Natural killer cell treated with Interleukin-12 subunit alpha and Interleukin-12 subunit beta and Interleukin-15 and Interleukin-18, amount 100 ng/mL, for 72 hours (primary cell): Measurements from ENCODE around the gene PARD3. TPM values are rescaled to one million over a fixed set of nuclear protein-coding genes. Genes with fewer than 3 reads are reported as not detected.

ENCODE experiments used
- ATAC-seq, 2 donors: fragments of 150-1000 bp; cut with Tn5 transposase in 1 of 2; sonication (Bioruptor Pico), chemical (Tn5 transposase) in 1 of 2; 2 replicates each; pipeline ENCODE4 v1.10.0; 2021
- DNase-seq: peaks from one replicate; pipeline ENCODE4 v3.0.0; 2022; ENCODE audit warnings: low spot score
- H3K27ac Mint-ChIP-seq, 2 donors: 1 replicate in 1 of 2; 2 replicates in 1 of 2; pipeline ENCODE4 v1.8.0; 2022; ENCODE audit warnings: mixed read lengths in 2 of 2, mild to moderate bottlenecking in 1 of 2, moderate library complexity in 1 of 2
- H3K27me3 Mint-ChIP-seq, 2 donors: 1 replicate in 1 of 2; 2 replicates in 1 of 2; pipeline ENCODE4 v1.8.0; 2022; ENCODE audit warnings: mixed read lengths in 2 of 2
- H3K36me3 Mint-ChIP-seq: one replicate; pipeline ENCODE4 v1.8.0; 2022; ENCODE audit warnings: mixed read lengths
- H3K4me1 Mint-ChIP-seq, 2 donors: 1 replicate in 1 of 2; 2 replicates in 1 of 2; pipeline ENCODE4 v1.8.0; 2022; ENCODE audit warnings: low read depth in 2 of 2, mixed read lengths in 2 of 2, mild to moderate bottlenecking in 1 of 2
- H3K4me3 Mint-ChIP-seq: one replicate; pipeline ENCODE4 v1.8.0; 2022; ENCODE audit warnings: mixed read lengths
- H3K9me3 Mint-ChIP-seq: 2 replicates; pipeline ENCODE4 v1.8.0; 2022; ENCODE audit warnings: mixed read lengths
- total RNA-seq, 2 donors: library from RNA; stranded (reverse); gene quantifications; one replicate each; pipeline ENCODE4 v1.2.3, GENCODE V29; 2022

PARD3 gene
- total RNA-seq, 2 donors from 2014 or later = 0.56 TPM; not detected in 1

DNA sequence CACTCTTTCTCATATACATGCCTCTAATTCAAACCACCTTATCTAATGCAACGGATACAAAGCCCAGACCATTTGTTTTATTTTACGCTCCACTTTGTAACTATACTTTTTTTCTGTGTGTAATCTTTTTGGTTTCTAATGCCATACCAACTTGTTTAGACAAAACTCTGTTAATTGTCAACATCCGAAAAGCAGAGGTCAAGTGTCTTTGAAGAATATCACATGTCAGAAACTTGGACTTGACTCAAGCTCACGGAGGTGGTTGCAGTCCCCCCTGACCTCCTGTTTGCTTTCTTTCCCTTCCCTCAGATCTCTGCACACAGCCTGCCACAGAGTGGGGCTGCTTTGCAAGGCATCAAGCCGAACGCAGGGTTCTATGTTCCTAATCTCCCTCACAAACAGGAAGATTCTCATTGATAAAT, 698.9 kb downstream of the PARD3 start:
- Mint-ChIP-seq H3K27me3 (peaks cover 3 to 8% of the 10 kb centered on the region in 2 donors), H3K4me1 (peaks cover 2 to 3% of the 10 kb centered on the region in 2 donors), H3K27ac (no peak overlapping the region), H3K9me3 (no peaks in the 10 kb centered on the region), H3K36me3 (no peaks in the 10 kb centered on the region), H3K4me3 (no peak overlapping the region)
- ATAC-seq (no peak), DNase-seq (no peak)

GRCh38 chr10:34114914-34115313, 700.2 kb downstream of the PARD3 start:
- H3K4me1 Mint-ChIP-seq = no peaks in the 10 kb centered on the region
- no peaks in the 10 kb centered on the region for H3K36me3 Mint-ChIP-seq
- H3K4me3 Mint-ChIP-seq = no peak overlapping the region
- H3K27me3 Mint-ChIP-seq = peaks cover 6 to 8% of the 10 kb centered on the region in 2 donors
- DNase-seq = no peak
- H3K27ac Mint-ChIP-seq = no peak overlapping the region
- H3K9me3 Mint-ChIP-seq = no peaks in the 10 kb centered on the region
- ATAC-seq = no peak

DNA sequence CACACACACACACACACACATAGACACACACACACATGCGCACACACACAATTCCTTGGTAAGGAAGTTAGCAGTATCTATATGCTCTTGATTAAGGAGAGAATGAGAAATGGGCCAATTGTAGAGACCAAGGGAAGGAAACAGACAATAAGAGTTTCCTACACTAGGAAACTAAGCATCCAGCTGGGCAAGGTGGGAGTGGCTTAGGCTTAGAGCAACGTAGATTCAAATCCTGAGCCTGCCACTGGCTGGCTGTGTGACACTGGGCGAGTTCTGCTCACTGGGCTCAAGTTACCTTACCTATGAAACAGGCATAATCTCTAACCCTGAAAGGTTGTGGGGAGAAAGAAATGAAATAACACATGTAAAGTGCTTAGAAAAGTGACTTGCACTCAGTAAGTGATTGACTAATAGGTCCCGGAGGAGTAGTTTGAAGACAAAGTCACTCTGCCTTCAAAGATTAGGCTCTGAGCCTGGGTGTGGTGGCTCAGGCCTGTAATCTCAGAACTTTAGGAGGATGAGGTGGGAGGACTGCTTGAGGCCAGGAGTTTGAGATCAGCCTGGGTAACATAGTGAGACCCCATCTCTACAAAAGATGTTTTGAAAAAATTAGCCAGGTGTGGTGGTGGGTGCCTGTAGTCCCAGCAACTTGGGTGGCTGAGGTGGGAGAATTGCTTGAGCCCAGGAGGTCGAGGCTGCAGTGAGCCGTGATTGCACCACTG, 701.4 kb downstream of the PARD3 start:
- no peaks in the 10 kb centered on the region for H3K4me1 Mint-ChIP-seq
- no peak for DNase-seq
- ATAC-seq = no peak
- peaks cover 6 to 8% of the 10 kb centered on the region in 2 donors for H3K27me3 Mint-ChIP-seq
- H3K27ac Mint-ChIP-seq = no peak overlapping the region
- no peaks in the 10 kb centered on the region for H3K9me3 Mint-ChIP-seq
- H3K36me3 Mint-ChIP-seq = no peaks in the 10 kb centered on the region
- no peak overlapping the region for H3K4me3 Mint-ChIP-seq

DNA sequence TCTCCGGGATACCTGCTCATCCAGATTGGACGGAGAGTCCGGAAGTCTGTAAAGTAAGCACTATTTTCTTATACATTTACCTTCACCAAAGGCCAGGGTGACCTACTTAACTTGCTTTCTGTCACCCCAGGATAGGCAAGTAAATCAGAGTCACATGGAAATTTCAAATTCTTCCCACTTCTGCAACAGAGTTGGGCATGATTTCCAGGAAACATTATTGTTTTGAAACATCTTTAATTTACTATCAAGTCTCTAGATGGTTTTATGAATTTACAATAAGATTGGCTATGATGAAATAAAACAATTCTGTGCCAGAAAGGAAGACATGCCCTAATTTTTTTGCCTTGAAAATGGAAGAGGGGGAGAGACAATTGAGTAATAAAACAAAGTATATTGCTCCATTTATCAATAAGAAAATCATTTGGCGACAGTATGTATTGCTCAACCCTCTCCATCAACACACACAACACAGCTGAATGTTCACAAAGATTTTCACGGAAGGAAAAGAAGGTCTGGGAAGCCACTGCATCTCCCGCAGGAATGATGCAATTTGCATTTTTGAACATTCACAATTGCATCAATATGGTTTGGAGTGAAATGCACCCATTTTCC, 702.8 kb downstream of the PARD3 start:
- Mint-ChIP-seq H3K36me3 (no peaks in the 10 kb centered on the region), H3K27me3 (peaks cover 6 to 8% of the 10 kb centered on the region in 2 donors), H3K4me1 (no peaks in the 10 kb centered on the region), H3K27ac (no peak overlapping the region), H3K4me3 (no peak overlapping the region), H3K9me3 (no peaks in the 10 kb centered on the region)
- no peak for ATAC-seq
- DNase-seq = no peak

DNA sequence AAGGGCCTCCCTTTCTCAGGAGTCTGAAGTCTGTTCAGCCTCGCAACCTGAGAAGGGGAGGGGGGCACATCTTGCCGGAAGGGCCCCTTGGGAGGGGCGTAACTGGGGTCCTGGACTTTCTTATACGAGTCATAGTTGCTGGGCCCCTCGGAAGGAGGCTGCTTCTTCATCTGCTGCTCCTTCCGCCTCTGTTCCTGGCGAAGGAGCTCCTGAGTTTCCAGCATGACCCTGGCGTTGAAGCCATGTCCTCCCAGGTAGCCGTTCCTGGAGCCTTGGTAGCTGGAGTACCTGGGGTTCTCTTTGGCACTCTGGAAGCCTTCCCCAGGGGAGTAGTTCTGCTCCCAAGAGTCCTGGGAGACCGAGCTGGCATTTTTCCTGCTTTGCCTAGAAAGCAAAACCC, 703.9 kb downstream of the PARD3 start:
- ATAC-seq (no peak), DNase-seq (no peak)
- H3K9me3 Mint-ChIP-seq = no peaks in the 10 kb centered on the region
- no peak overlapping the region for H3K27ac Mint-ChIP-seq
- no peaks in the 10 kb centered on the region for H3K36me3 Mint-ChIP-seq
- H3K27me3 Mint-ChIP-seq = peaks cover 6 to 8% of the 10 kb centered on the region in 2 donors
- no peak overlapping the region for H3K4me3 Mint-ChIP-seq
- H3K4me1 Mint-ChIP-seq = no peaks in the 10 kb centered on the region

GRCh38 chr10:34109952-34110702, 705.0 kb downstream of the PARD3 start:
- Mint-ChIP-seq H3K4me3 (no peak overlapping the region), H3K27ac (no peak overlapping the region), H3K4me1 (no peaks in the 10 kb centered on the region), H3K27me3 (peaks cover 6 to 9% of the 10 kb centered on the region in 2 donors), H3K9me3 (no peaks in the 10 kb centered on the region), H3K36me3 (no peaks in the 10 kb centered on the region)
- DNase-seq = no peak
- ATAC-seq = no peak

GRCh38 chr10:34109495-34109894, 705.6 kb downstream of the PARD3 start:
- no peak overlapping the region for H3K4me3 Mint-ChIP-seq
- no peaks in the 10 kb centered on the region for H3K4me1 Mint-ChIP-seq
- peaks cover 0 to 9% of the 10 kb centered on the region in 2 donors for H3K27me3 Mint-ChIP-seq
- ATAC-seq = no peak
- no peak for DNase-seq
- no peak overlapping the region for H3K27ac Mint-ChIP-seq
- H3K9me3 Mint-ChIP-seq = no peaks in the 10 kb centered on the region
- H3K36me3 Mint-ChIP-seq = no peaks in the 10 kb centered on the region

DNA sequence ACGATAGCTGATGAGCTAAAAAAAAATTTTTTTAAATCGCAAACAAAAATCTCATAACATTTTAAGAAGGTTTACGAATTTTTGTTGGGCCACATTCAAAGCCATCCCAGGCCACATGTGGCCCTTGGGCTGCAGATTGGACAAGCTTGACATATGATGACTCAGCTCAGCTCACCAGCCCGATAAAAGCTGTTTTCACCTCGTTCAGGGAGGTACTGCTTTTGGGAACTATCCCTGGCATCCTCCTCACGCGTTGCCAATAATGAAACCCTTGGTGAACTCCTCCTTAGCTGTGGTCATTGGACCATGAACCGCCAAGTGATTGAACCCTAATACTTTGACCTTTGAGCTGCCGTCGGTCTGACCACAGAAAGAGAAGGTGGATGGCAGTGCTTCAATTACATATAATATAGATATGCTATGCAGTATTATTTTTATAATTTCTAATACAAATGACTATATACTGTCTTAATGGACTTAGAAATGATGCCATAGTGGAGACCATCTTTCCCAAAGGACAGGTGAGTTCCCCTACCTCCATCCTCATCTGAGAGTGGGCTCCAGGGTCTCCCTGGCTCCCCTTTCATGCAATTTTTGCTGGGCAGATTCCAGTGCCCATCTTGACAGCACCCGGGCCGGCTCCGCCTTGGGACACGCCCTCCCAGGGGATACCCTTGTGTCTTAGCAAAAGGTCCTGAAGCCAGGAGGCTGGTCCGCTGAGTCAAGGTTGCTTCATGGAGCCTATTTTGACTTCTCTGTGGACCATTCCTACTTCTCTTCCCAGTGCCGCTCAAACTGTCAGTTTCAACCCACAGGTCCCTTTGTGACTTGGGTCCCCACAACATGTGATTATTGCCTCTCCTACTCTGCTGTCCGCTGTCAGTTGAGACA, 707.2 kb downstream of the PARD3 start:
- Mint-ChIP-seq H3K36me3 (no peaks in the 10 kb centered on the region), H3K27ac (no peak overlapping the region), H3K4me1 (no peaks in the 10 kb centered on the region), H3K9me3 (no peaks in the 10 kb centered on the region), H3K4me3 (no peak overlapping the region), H3K27me3 (peaks cover 0 to 10% of the 10 kb centered on the region in 2 donors)
- ATAC-seq = no peak
- DNase-seq = no peak

- no peaks in the 10 kb centered on the region for H3K4me1 Mint-ChIP-seq
- H3K9me3 Mint-ChIP-seq = no peaks in the 10 kb centered on the region
- ATAC-seq = no peak
- H3K36me3 Mint-ChIP-seq = no peaks in the 10 kb centered on the region
- H3K27ac Mint-ChIP-seq = no peak overlapping the region
- H3K27me3 Mint-ChIP-seq = peaks cover 0 to 10% of the 10 kb centered on the region in 2 donors
- no peak for DNase-seq
- H3K4me3 Mint-ChIP-seq = no peak overlapping the region
Observed at GRCh38 chr10:34106356-34106885, 708.7 kb downstream of the PARD3 start.

DNA sequence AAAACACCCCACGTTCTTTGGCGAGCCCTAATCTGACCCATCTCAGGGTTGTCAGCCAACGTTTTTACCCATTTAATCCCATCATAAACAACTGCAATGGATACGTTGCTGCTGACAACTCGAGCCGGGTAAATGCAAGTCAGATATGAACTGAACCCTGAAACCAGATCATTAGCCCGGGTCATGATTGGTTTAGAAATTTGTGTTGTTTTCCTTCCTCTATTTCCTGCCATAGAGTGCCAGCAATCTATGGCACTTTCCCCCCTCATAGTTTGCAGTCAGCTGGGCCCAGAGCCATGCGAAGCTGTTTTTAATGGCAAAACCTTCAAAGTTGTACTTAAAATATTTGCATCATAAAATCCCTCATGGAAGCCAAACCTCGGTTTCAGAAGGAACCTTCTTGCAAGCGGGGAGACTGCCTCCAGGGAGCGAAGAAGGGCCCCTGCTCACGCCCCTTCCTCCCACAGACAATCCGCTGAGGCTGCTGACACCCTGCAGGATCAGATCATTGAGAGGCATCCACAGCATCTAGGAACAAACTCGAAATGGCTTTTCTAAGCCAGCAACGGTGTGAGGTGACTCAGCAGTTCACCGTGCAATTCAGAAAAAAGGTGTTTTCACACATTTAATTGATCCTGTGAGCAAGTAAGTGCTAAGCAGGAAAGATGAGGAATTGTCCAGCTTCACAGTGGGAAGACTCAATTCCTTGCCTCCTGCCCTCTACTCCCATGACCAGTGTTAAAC, 710.1 kb downstream of the PARD3 start:
- no peak overlapping the region for H3K4me3 Mint-ChIP-seq
- ATAC-seq (no peak), DNase-seq (no peak)
- no peaks in the 10 kb centered on the region for H3K4me1 Mint-ChIP-seq
- no peaks in the 10 kb centered on the region for H3K9me3 Mint-ChIP-seq
- H3K27me3 Mint-ChIP-seq = peaks cover 0 to 7% of the 10 kb centered on the region in 2 donors
- H3K36me3 Mint-ChIP-seq = no peaks in the 10 kb centered on the region
- H3K27ac Mint-ChIP-seq = no peak overlapping the region

GRCh38 chr10:34102893-34103506, 712.1 kb downstream of the PARD3 start:
- H3K27me3 Mint-ChIP-seq = peaks cover 0 to 7% of the 10 kb centered on the region in 2 donors
- H3K27ac Mint-ChIP-seq = no peak overlapping the region
- H3K9me3 Mint-ChIP-seq = no peaks in the 10 kb centered on the region
- no peak for DNase-seq
- no peaks in the 10 kb centered on the region for H3K36me3 Mint-ChIP-seq
- no peaks in the 10 kb centered on the region for H3K4me1 Mint-ChIP-seq
- H3K4me3 Mint-ChIP-seq = no peak overlapping the region
- ATAC-seq = no peak

- ATAC-seq = no peak
- Mint-ChIP-seq H3K27me3 (peaks cover 0 to 7% of the 10 kb centered on the region in 2 donors), H3K4me1 (no peaks in the 10 kb centered on the region), H3K9me3 (no peaks in the 10 kb centered on the region), H3K27ac (no peak overlapping the region), H3K36me3 (no peaks in the 10 kb centered on the region), H3K4me3 (no peak overlapping the region)
- DNase-seq = no peak
Observed at GRCh38 chr10:34102237-34102673, 712.8 kb downstream of the PARD3 start.
